HEK293 (cell line): ENCODE measurements around the gene IPO11.

ENCODE experiments used
- CTCF ChIA-PET: fragments of 350-600 bp; formaldehyde crosslinking; extraction: SDS; loops from one replicate; lab custom pipeline; 2021; ENCODE audit warnings: antibody characterized with exemption; lab: Yijun Ruan, JAX
- POLR2A ChIA-PET: fragments of 300-600 bp; formaldehyde crosslinking; extraction: SDS; loops from one replicate; lab custom pipeline; 2020; ENCODE audit warnings: antibody characterized with exemption, inconsistent platforms; lab: Yijun Ruan, JAX
- H3K27ac ChIP-seq: fragments of 200-500 bp; sonication (Bioruptor generic); 2 replicates; pipeline ENCODE4 v1.5.1; 2014; ENCODE audit warnings: low read depth, low read length, control low read depth, inconsistent platforms; ENCODE audit errors: extremely low read depth
- H3K36me3 ChIP-seq, 2 experiments: fragments of 200-500 bp in 1 of 2; sonication (Bioruptor generic) in 1 of 2; 1 replicate in 1 of 2; 2 replicates in 1 of 2; pipeline ENCODE4 v1.5.1; 2014 to 2017; ENCODE audit warnings: inconsistent platforms in 2 of 2, low read length in 2 of 2; ENCODE audit not compliant: control insufficient read depth in 2 of 2, insufficient read depth in 1 of 2
- H3K4me1 ChIP-seq: fragments of 200-500 bp; sonication (Bioruptor generic); 2 replicates; pipeline ENCODE4 v1.5.1; 2014; ENCODE audit warnings: mild to moderate bottlenecking, low read length, inconsistent platforms; ENCODE audit not compliant: control insufficient read depth, insufficient read depth
- H3K4me3 ChIP-seq: 2 replicates; pipeline ENCODE4 v1.5.1; 2011; ENCODE audit warnings: low read depth, mild to moderate bottlenecking, control low read depth, low read length, moderate library complexity
- H3K9me3 ChIP-seq: fragments of 200-500 bp; sonication (Bioruptor generic); 2 replicates; pipeline ENCODE4 v1.5.1; 2014; ENCODE audit warnings: low read depth, low read length, inconsistent platforms; ENCODE audit not compliant: control insufficient read depth, insufficient read depth
- MZF1 ChIP-seq: fragments of 450-650 bp; formaldehyde crosslinking; IDR thresholded peaks from 2 replicates; pipeline ENCODE4 v1.5.1; 2017; ENCODE audit warnings: missing biosample characterization, missing genetic modification characterization, borderline replicate concordance
- SP7 ChIP-seq: fragments of 450-650 bp; formaldehyde crosslinking; IDR thresholded peaks from 2 replicates; pipeline ENCODE4 v1.5.1; 2016; ENCODE audit warnings: missing biosample characterization, missing genetic modification characterization
- ZBTB21 ChIP-seq: fragments of 450-650 bp; formaldehyde crosslinking; IDR thresholded peaks from 2 replicates; pipeline ENCODE4 v1.5.1; 2017; ENCODE audit warnings: missing biosample characterization, missing genetic modification characterization
- ZNF133 ChIP-seq: fragments of 450-650 bp; formaldehyde crosslinking; IDR thresholded peaks from 2 replicates; pipeline ENCODE4 v1.5.1; 2016; ENCODE audit warnings: missing biosample characterization, missing genetic modification characterization
- ZNF184 ChIP-seq: fragments of 450-650 bp; IDR thresholded peaks from 2 replicates; pipeline ENCODE4 v1.5.1; 2018; ENCODE audit warnings: missing biosample characterization, mild to moderate bottlenecking, missing genetic modification characterization
- ZNF2 ChIP-seq: fragments of 450-650 bp; formaldehyde crosslinking; IDR thresholded peaks from 2 replicates; pipeline ENCODE4 v1.5.1; 2016; ENCODE audit warnings: missing biosample characterization, missing genetic modification characterization
- ZNF239 ChIP-seq: fragments of 450-650 bp; formaldehyde crosslinking; IDR thresholded peaks from 2 replicates; pipeline ENCODE4 v1.5.1; 2016; ENCODE audit warnings: missing biosample characterization, missing genetic modification characterization
- ZNF280C ChIP-seq: fragments of 450-650 bp; formaldehyde crosslinking; IDR thresholded peaks from 2 replicates; pipeline ENCODE4 v1.5.1; 2016; ENCODE audit warnings: missing biosample characterization, missing genetic modification characterization
- ZNF302 ChIP-seq: fragments of 450-650 bp; formaldehyde crosslinking; IDR thresholded peaks from 2 replicates; pipeline ENCODE4 v1.5.1; 2016; ENCODE audit warnings: missing biosample characterization, missing genetic modification characterization, low read depth
- ZNF335 ChIP-seq: fragments of 450-650 bp; formaldehyde crosslinking; conservative IDR thresholded peaks from 2 replicates; pipeline ENCODE4 v1.5.1; 2016; ENCODE audit warnings: missing biosample characterization, missing genetic modification characterization
- ZNF341 ChIP-seq: fragments of 450-650 bp; formaldehyde crosslinking; IDR thresholded peaks from 2 replicates; pipeline ENCODE4; 2016; ENCODE audit warnings: low read depth, missing biosample characterization, missing genetic modification characterization
- ZNF521 ChIP-seq: fragments of 450-650 bp; formaldehyde crosslinking; IDR thresholded peaks from 2 replicates; pipeline ENCODE4 v1.5.1; 2017; ENCODE audit warnings: missing biosample characterization, mild to moderate bottlenecking, missing genetic modification characterization
- ZNF596 ChIP-seq: fragments of 450-650 bp; IDR thresholded peaks from 2 replicates; pipeline ENCODE4 v1.5.0; 2018; ENCODE audit warnings: missing biosample characterization, mild to moderate bottlenecking, missing genetic modification characterization, moderate library complexity
- ZNF654 ChIP-seq: fragments of 450-650 bp; formaldehyde crosslinking; IDR thresholded peaks from 2 replicates; pipeline ENCODE4 v1.5.1; 2016; ENCODE audit warnings: low read depth, missing biosample characterization, missing genetic modification characterization
- ZNF660 ChIP-seq: fragments of 450-650 bp; IDR thresholded peaks from 2 replicates; pipeline ENCODE4 v1.5.1; 2018; ENCODE audit warnings: missing biosample characterization, mild to moderate bottlenecking, missing genetic modification characterization
- ZNF664 ChIP-seq: fragments of 450-650 bp; formaldehyde crosslinking; IDR thresholded peaks from 2 replicates; pipeline ENCODE4 v1.5.1; 2016; ENCODE audit warnings: missing biosample characterization, missing genetic modification characterization
- ZNF704 ChIP-seq: fragments of 450-650 bp; formaldehyde crosslinking; IDR thresholded peaks from 2 replicates; pipeline ENCODE4 v1.5.1; 2016; ENCODE audit warnings: missing biosample characterization, missing genetic modification characterization
- ZNF76 ChIP-seq: fragments of 450-650 bp; formaldehyde crosslinking; IDR thresholded peaks from 2 replicates; pipeline ENCODE4; 2016; ENCODE audit warnings: low read depth, missing biosample characterization, missing genetic modification characterization, borderline replicate concordance
- TF ChIP-seq, protein P1 (sequence below): fragments of 450-650 bp; formaldehyde crosslinking; IDR thresholded peaks from 2 replicates; pipeline ENCODE4 v1.5.1; 2017; ENCODE audit warnings: missing biosample characterization, missing genetic modification characterization

The IPO11 gene

GRCh38 chr5:62631909-62632580 is 219.5 kb downstream of the IPO11 start:
- TF ChIP-seq ZNF76 (tag by site-specific recombination) (no peak), ZNF341 (no peak), ZNF654 (tag by site-specific recombination) (0 out of 2 replicates have a peak, but pooled peaks have one; percentile 5)
- TF ChIP-seq, all 188 proteins: peak for 1
- CTCF ChIA-PET, result no interaction called here

DNA sequence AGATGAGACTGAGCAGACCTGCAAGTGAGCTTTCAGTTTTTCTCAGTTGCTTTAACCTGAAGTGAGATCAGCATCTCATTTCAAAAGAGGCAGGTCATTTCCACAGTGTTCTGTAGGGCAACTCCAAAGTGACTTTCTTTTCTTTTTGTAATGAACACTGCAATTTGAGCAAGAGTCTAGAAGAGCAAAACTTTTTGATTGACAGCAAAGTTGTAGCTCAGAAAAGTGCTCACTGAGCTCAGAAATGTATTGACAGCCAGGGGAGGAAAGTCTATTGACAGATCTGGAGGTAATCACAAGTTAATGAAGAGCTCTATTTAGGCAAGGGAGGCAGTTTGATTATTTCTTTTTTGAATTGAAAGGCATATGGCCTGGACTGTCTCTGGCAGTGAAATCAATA is 220.7 kb downstream of the IPO11 start:
- H3K27ac ChIP-seq, result no peak overlapping the region
- no peaks in the 10 kb centered on the region for H3K4me1 ChIP-seq
- peaks cover 0 to 8% of the 10 kb centered on the region in 2 experiments; a peak in 2 of 3 replicates for H3K36me3 ChIP-seq
- TF ChIP-seq ZNF280C, result no peak
- TF ChIP-seq ZNF704 (tag by site-specific recombination), result no peak
- TF ChIP-seq ZNF521 (tag by site-specific recombination), result no peak
- no peak for TF ChIP-seq ZNF2
- no peak for TF ChIP-seq ZNF596 (tag by site-specific recombination)
- TF ChIP-seq MZF1 (tag by site-specific recombination), result no peak
- TF ChIP-seq, protein P1, sequence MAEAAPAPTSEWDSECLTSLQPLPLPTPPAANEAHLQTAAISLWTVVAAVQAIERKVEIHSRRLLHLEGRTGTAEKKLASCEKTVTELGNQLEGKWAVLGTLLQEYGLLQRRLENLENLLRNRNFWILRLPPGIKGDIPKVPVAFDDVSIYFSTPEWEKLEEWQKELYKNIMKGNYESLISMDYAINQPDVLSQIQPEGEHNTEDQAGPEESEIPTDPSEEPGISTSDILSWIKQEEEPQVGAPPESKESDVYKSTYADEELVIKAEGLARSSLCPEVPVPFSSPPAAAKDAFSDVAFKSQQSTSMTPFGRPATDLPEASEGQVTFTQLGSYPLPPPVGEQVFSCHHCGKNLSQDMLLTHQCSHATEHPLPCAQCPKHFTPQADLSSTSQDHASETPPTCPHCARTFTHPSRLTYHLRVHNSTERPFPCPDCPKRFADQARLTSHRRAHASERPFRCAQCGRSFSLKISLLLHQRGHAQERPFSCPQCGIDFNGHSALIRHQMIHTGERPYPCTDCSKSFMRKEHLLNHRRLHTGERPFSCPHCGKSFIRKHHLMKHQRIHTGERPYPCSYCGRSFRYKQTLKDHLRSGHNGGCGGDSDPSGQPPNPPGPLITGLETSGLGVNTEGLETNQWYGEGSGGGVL (tag by site-specific recombination), result no peak
- no peak for TF ChIP-seq ZNF184 (tag by site-specific recombination)
- no peak for TF ChIP-seq ZBTB21
- no peak for TF ChIP-seq ZNF302
- no peak for TF ChIP-seq ZNF664
- TF ChIP-seq ZNF133 (tag by site-specific recombination), result no peak
- TF ChIP-seq ZNF239 (tag by site-specific recombination), result no peak
- no peak for TF ChIP-seq SP7 (tag by site-specific recombination)
- CTCF ChIA-PET, result interaction anchor here (1.0 kb wide), 2 partner anchors 146 to 476 kb away, joined by 4 to 7 read pairs; no protein-coding TSS in a partner anchor
- no peaks in the 10 kb centered on the region for H3K9me3 ChIP-seq
- POLR2A ChIA-PET, result no interaction called here
- H3K4me3 ChIP-seq, result no peak overlapping the region

More at GRCh38 chr5:62631909-62632580, 219.5 kb downstream of the IPO11 start:
- no peaks in the 10 kb centered on the region for H3K9me3 ChIP-seq
- no peaks in the 10 kb centered on the region for H3K4me1 ChIP-seq
- peaks cover 0 to 13% of the 10 kb centered on the region in 2 experiments; a peak in 2 of 3 replicates for H3K36me3 ChIP-seq
- H3K4me3 ChIP-seq, result no peak overlapping the region
- H3K27ac ChIP-seq, result no peak overlapping the region
- POLR2A ChIA-PET, result no interaction called here

DNA sequence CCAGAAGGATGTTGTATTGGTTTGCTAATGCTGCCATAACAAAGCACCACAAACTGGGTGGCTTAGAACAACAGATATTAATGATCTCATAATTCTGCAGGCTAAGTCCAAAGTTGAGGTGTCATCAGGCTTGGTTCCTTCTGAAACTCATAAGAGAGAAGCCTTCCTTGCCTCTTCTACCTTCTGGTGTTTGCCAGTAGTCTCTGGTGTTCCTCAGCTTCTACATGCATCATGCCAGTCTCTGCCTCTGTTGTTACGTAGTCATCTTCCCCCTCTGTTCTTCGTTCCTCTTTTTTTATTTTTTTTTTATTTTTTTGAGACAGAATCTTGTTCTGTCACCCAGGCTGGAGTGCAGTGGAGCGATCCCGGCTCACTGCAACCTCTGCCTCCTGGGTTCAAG is 227.9 kb downstream of the IPO11 start:
- POLR2A ChIA-PET, result no interaction called here
- Histone ChIP-seq H3K4me1 (no peaks in the 10 kb centered on the region), H3K9me3 (no peaks in the 10 kb centered on the region), H3K27ac (no peak overlapping the region), H3K4me3 (no peak overlapping the region)
- CTCF ChIA-PET, result no interaction called here
- TF ChIP-seq ZNF660 (tag by site-specific recombination), result no peak
- 0 out of 2 replicates have a peak, but pooled peaks have one; percentile 17 for TF ChIP-seq ZNF335 (tag by site-specific recombination)
- TF ChIP-seq, all 188 proteins: peak for 1
- H3K36me3 ChIP-seq, result no peaks in the 10 kb centered on the region
